Bronchial epithelial cell (primary cell): ENCODE results near the gene ANTXRL. TPM values are rescaled to one million over a fixed set of nuclear protein-coding genes. Genes with fewer than 3 reads are reported as not detected.
"Not testable (repeated sequence)": the region's sequence is repeated elsewhere in the genome, so short reads cannot be mapped to it uniquely, and the experiment has no call there.

Experiments used
- DNase-seq: peaks from one replicate; pipeline ENCODE4 v3.0.0-alpha.2; 2010; ENCODE audit warnings: low read depth
- FAIRE-seq: peaks from 2 replicates; lab custom pipeline; 2011; peaks lifted over from hg19 to GRCh38; lab: Jason Lieb, UNC
- H3K27me3 ChIP-seq: 2 replicates; pipeline ENCODE4 v1.5.1; 2011; ENCODE audit warnings: low read length; ENCODE audit not compliant: control insufficient read depth, insufficient read depth
- H3K36me3 ChIP-seq: 2 replicates; pipeline ENCODE4 v1.5.1; 2011; ENCODE audit warnings: low read length; ENCODE audit not compliant: control insufficient read depth, insufficient read depth
- H3K4me3 ChIP-seq: 2 replicates; pipeline ENCODE4 v1.5.1; 2011; ENCODE audit warnings: mild to moderate bottlenecking, low read depth, low read length, control low read depth
- CTCF ChIP-seq: IDR thresholded peaks from 2 replicates; pipeline ENCODE4 v1.5.1; 2011; ENCODE audit warnings: mild to moderate bottlenecking, moderate library complexity, low read length, control low read depth, inconsistent platforms; ENCODE audit not compliant: insufficient read depth, severe bottlenecking
- total RNA-seq: library from RNA; depleted of rRNA; stranded (reverse); fragments of >200 nt; gene quantifications from 2 replicates; pipeline ENCODE4 v1.2.1, GENCODE V29; 2014

The ANTXRL gene
- total RNA-seq, 1 donor from 2014 or later = not detected

- Histone ChIP-seq H3K4me3 (no peak overlapping the region), H3K36me3 (no peaks in the 10 kb centered on the region), H3K27me3 (no peaks in the 10 kb centered on the region)
- TF ChIP-seq CTCF = no peak
- DNase-seq = no peak
- FAIRE-seq = no peak
These were observed 32.3 kb upstream of the ANTXRL start for GRCh38 chr10:46254467-46254866.

GRCh38 chr10:46255210-46255609 lies 31.6 kb upstream of the ANTXRL start:
- not testable (repeated sequence) for H3K36me3 ChIP-seq, DNase-seq

GRCh38 chr10:46255801-46256747 lies 30.7 kb upstream of the ANTXRL start:
- Histone ChIP-seq H3K36me3 (no peaks in the 10 kb centered on the region), H3K4me3 (no peak overlapping the region), H3K27me3 (no peaks in the 10 kb centered on the region)
- FAIRE-seq (no peak), DNase-seq (peak; percentile 30)
- peak; percentile 65 for TF ChIP-seq CTCF

More at GRCh38 chr10:46255210-46255609, 31.6 kb upstream of the ANTXRL start:
- not testable (repeated sequence) for FAIRE-seq, H3K27me3 ChIP-seq, H3K4me3 ChIP-seq

GRCh38 chr10:46257099-46257498 lies 29.7 kb upstream of the ANTXRL start:
- DNase-seq (no peak), FAIRE-seq (no peak)
- Histone ChIP-seq H3K4me3 (no peak overlapping the region), H3K27me3 (no peaks in the 10 kb centered on the region), H3K36me3 (no peaks in the 10 kb centered on the region)
- TF ChIP-seq CTCF = no peak

- H3K36me3 ChIP-seq, H3K27me3 ChIP-seq, DNase-seq, H3K4me3 ChIP-seq, FAIRE-seq: not testable (repeated sequence)
These were observed 23.8 kb upstream of the ANTXRL start for GRCh38 chr10:46262906-46263560.

GRCh38 chr10:46263831-46264268 lies 22.9 kb upstream of the ANTXRL start:
- Histone ChIP-seq H3K4me3 (no peak overlapping the region), H3K36me3 (no peaks in the 10 kb centered on the region), H3K27me3 (no peaks in the 10 kb centered on the region)
- no peak for FAIRE-seq
- TF ChIP-seq CTCF = no peak
- DNase-seq = no peak
